GM13977 (cell line): ENCODE measurements around the gene MRPS7.

ENCODE experiments used
- DNase-seq: peaks from one replicate; pipeline ENCODE4 v3.0.0; 2012; ENCODE audit warnings: low spot score
- in situ Hi-C: fragments of 300-500 bp; cut with MboI; formaldehyde crosslinking; loops from one replicate; pipeline ENCODE4 v1.12.0; 2022; ENCODE audit warnings: low sequenced_read_pairs, low pct_unique_long_range_greater_than_20kb, mixed read lengths, inconsistent platforms; ENCODE audit not compliant: unreplicated experiment
- TF ChIP-seq, protein P1 (sequence below): IDR thresholded peaks from 2 replicates; pipeline ENCODE4 v1.5.1; 2012; ENCODE audit warnings: mild to moderate bottlenecking, control low read depth; ENCODE audit not compliant: insufficient read depth; ENCODE audit errors: extremely low read depth, missing control alignments

Gene MRPS7

DNA sequence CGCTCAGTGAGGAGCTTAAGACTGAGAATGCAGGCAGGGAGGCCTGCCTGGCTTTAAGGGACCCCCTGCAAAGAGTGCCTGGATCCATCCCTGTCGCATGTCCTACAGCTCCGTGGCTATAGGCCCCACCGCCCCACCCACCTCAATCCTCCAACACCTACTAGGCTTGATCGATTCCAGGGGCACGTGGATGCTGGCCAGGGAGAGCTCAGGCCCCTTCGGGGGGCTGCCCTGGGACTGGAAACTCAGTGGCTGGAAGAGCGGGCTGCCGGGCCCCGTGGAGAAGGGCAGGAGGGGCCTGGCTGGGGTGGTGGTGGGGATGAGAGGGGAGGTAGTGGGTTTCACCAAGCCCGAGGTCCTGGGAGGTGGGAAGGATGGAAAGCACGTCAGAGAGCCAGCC is 22.5 kb upstream of the MRPS7 start:
- DNase-seq, result no peak
- TF ChIP-seq, protein P1, sequence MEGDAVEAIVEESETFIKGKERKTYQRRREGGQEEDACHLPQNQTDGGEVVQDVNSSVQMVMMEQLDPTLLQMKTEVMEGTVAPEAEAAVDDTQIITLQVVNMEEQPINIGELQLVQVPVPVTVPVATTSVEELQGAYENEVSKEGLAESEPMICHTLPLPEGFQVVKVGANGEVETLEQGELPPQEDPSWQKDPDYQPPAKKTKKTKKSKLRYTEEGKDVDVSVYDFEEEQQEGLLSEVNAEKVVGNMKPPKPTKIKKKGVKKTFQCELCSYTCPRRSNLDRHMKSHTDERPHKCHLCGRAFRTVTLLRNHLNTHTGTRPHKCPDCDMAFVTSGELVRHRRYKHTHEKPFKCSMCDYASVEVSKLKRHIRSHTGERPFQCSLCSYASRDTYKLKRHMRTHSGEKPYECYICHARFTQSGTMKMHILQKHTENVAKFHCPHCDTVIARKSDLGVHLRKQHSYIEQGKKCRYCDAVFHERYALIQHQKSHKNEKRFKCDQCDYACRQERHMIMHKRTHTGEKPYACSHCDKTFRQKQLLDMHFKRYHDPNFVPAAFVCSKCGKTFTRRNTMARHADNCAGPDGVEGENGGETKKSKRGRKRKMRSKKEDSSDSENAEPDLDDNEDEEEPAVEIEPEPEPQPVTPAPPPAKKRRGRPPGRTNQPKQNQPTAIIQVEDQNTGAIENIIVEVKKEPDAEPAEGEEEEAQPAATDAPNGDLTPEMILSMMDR, result no peak
- in situ Hi-C loops, result no loop called here

DNA sequence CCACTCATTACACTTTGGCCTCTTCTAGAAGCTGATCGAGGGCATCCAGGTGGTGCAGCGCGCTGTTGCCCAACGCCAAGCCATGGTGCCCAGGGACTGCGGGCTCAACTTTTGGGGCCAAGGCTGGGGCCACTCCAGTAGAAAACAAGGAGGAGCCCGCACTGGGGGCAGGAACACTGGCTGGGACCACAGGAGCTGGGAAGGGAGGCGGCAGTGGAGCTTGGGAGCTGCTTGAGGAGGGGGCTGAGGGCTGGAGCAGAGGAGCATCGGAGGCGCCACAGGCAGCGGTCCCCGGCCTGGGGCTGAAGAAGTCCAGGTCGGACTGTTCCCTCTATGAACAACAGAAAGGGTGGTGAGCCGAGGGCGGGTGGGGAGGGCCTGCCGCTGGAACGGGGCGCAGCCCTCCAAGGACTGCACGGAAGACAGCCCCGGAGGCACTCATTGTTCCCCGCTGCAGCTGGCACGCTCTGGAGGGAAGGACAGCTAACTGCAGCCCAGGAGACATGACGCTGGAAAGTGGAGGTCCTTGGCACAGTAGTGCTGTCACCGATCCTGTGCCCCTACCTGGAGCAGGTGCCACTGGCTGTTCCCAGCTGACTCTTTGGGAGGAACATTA is 21.8 kb upstream of the MRPS7 start:
- TF ChIP-seq, protein P1, result no peak
- no peak for DNase-seq
- in situ Hi-C loops, result no loop called here

DNA sequence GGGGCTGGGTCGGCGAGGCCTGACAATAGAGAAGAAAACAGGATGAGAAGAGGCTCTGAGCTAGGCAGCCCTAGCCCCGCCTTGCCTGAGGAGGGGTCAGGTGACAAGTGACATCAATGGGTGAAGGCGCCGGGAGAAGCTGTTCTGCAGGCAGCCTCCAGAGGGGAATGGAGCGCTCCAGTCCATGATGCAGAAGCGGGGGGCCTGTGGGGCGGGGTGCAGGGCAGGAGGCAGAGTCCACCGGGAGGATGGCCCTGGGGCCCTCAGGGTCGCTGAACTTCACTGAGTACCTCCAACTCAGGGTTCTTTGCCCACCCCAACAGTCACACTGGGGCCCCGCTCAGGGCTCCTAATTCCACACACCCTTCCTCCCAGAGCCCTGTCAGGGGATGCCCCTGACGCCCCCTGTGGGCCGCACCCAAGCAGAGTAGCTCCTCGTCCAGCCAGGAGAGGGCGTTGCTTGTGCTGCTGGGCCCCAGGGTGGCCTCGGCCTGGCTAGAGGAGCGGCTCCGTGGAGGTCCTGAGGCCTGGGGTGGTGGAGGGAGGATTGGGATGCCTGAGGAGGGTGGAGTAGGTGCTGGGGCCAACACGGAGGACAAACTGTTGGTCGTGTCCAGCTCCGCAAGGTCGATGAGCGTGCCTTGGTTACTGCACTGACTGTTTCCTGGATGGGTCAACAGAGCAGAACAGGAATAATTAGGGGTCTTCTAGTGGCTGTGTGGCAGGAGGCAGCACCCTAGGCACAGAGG is 21.1 kb upstream of the MRPS7 start:
- TF ChIP-seq, protein P1, result peak; percentile 80
- in situ Hi-C loops, result no loop called here
- no peak for DNase-seq

DNA sequence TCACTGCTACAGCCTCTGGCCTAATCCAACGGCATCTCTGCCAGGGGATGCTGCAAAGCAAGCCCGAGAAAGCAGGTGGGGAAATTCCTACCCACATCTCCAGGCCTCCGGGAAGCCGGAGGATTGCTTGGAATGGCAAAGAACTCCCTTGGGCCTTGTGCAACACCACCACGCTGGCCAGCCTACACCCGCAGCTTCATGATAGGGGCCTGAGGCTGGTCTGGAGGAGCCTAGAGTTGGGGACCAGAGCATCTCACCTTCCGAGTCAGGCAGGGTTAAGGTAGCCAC is 20.6 kb upstream of the MRPS7 start:
- TF ChIP-seq, protein P1, result no peak
- DNase-seq, result no peak
- in situ Hi-C loops, result no loop called here

DNA sequence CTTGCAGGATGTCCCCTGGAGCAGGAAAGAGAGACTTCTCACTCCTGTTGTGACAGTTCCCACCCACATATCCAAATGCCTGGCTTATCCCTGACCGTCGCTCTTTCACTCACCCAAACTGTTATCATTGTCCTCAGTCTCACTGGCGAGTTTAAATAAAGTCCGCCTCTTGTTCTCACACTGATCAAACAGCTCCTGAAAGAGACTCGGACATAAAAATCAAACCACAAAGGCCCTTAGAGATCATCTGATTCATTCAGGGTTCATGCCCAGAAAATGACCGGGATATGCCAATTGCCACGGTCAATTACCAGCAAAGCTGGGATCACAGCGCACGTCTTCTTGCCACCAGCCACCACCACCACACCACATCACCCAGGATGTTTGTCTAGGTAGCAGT is 20.2 kb upstream of the MRPS7 start:
- TF ChIP-seq, protein P1, result no peak
- no peak for DNase-seq
- in situ Hi-C loops, result no loop called here

DNA sequence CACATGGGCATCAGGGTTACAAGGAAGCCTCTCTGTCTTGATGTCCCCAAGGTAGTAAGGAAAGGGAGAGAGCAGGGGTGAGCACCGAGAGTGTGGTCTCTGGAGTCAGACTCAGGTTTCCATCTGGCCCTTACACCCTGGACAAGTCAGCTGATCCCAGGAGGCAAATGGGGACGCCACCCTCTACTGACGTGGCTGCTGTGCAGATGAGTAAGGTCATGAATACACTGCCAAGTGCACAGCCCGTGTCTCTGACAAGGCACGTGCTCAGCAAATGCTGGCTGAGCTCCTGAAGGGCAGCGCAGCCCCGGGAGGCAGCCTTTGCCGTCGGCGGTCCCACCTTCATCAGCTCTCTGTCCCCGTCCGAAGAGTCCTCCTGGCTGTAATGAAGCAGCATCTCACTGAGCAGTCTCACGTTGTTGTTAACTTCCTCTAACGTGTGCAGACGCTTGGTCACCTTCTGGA is 19.7 kb upstream of the MRPS7 start:
- DNase-seq, result no peak
- TF ChIP-seq, protein P1, result no peak
- in situ Hi-C loops, result no loop called here
